HG02759 (cell line): Measurements from ENCODE around the gene ROGDI.

ENCODE experiments used
- ATAC-seq: cut with Tn5 transposase; IDR thresholded peaks from one replicate; pipeline ENCODE4 v1.9.1; 2021; ENCODE audit warnings: mild to moderate bottlenecking, moderate library complexity; ENCODE audit not compliant: unreplicated experiment

ROGDI gene

GRCh38 chr16:4801962-4802658, at the start of gene ROGDI:
ROGDI (minus strand) TSS chr16:4802633; CDS start chr16:4802571, 62 bp downstream.
- ATAC-seq, result peak; percentile 63

DNA sequence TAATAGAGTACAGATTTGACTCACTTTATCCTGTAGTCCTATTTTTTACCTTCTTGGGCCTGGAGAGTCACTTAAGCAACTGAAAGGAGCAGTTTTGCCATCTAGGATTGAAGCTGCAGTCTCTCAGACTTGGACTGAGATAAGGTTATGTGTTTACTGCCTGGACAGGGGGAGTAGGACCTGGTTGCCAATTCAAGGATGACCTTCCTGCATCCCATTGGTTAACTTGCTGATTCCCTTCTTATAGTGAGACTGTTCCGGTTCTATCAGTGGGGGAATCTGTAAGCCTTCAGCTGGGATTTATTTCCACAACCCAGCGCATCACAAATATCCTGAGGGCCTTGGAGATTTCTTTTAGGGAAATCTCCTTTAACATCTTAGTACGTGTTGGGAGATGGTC, 47.8 kb upstream of the ROGDI start:
- ATAC-seq, result no peak

DNA sequence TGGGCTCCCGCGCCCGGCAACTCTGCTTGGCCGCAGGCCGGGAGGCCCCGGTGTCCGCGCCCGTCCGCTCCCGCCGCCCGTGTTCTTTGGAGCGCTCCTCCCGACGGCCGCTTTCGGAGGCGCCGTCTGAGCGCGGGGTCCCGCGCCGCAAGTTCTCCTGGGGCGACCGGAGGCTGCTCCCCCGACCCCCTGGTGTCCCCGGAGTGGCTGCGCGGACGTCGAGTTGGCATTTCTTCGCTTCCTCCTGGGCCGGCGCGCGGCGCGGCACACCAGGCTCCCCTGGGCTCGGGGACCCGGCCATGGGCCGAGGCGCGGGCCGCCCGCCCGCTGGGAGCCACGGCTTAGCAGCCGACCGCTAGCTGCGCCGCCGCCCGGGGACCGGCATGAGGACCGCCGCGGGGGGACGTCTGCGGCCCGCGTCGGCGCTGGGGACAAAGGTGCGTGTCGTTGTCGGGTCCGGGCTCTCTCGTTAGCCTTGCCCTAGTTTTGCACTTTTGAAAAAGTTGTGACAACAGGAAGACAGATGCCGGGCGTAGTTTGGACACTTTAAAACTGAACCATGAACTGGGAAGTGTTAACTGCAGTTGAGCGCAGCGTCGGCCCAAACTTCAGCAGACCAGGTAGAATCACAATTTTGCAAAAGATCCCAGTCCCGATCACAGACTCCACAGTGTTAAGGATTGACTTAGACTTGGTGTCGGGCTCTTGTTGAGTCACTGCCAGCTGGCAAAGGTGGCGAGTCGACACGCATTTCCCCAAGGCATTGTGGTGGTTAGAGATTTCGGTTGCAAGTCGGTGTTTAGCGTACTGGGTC, 45.5 kb upstream of the ROGDI start:
- ATAC-seq, result peak; percentile 26

DNA sequence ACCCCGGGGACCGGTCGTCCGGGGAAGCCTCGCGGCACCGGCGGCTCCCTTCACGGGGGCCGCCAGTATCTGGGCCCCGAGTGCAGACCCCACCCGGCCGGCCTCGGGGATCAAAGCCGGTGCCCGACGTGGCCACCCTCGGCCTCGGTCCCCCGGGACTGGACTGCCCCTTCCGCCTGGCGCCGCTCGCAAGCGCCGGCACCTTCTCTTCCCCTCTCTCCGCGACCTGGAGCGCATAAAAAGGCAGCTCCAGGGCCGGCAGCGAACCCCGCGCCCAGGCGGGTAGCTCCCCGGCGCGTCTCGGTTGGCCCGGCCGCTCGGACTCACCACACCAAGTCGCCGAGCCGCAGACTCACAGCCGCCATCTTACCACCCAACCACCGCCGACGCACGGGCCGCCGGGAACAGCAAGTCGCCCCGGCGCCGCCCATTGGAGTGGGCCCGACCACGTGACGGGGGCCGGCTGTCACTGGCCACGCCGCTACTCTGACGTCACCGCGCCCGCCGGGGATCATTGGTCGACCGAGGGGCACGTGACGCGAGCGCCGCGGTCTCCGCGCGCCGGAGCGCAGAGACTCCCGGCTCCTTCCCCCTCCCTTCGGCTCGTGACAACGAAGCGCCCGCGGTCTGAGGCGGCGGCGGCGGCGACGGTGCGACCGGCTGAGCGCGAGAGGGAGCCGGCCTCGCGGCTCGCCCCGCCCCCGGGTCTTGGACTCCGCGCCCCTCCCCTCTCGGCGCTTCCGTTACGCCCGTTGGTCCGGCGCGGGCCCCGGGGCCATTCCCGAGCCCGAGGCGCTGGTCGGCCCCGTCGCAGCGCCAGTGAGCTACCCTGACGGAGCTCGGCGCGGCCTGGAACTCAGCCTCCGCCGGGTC, 44.7 kb upstream of the ROGDI start, which contains the start of the genes GLYR1 and UBN1:
Gene GLYR1 (minus strand): TSS at position 388 of the 873 bp plus-strand sequence. CDS start 23 bp downstream, at position 365.
Gene UBN1 (plus strand): TSS at position 581 of the 873 bp plus-strand sequence. CDS start 5,437 bp downstream, outside the sequence.
- peak; percentile 89 for ATAC-seq

- peak; percentile 19 for ATAC-seq
Measured at GRCh38 chr16:4846503-4846900, 44.1 kb upstream of the ROGDI start.

- no peak for ATAC-seq
Measured at GRCh38 chr16:4840984-4841383, 38.6 kb upstream of the ROGDI start.

GRCh38 chr16:4839942-4840341, 37.5 kb upstream of the ROGDI start:
- no peak for ATAC-seq

- ATAC-seq, result no peak
Measured at GRCh38 chr16:4837733-4838501, 35.5 kb upstream of the ROGDI start.

DNA sequence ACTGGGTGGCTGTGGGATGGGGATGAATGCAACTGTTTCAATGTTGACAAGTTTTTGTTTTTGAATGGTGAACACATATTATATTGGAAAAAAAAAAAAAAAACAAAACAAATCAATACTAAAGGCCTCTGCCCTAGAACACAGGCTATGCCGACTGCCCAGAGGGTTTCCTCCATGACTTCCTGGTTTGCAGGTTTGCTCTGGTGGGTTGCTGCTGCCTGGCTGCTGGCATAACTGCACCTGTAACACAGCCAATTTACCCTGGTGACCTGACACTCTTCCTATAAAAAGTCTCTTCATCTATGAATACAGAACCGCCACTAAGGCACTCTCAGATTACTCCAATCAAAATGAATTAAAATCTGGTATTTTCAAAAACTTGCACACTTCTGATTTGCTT, 34.3 kb upstream of the ROGDI start:
- ATAC-seq, result no peak

DNA sequence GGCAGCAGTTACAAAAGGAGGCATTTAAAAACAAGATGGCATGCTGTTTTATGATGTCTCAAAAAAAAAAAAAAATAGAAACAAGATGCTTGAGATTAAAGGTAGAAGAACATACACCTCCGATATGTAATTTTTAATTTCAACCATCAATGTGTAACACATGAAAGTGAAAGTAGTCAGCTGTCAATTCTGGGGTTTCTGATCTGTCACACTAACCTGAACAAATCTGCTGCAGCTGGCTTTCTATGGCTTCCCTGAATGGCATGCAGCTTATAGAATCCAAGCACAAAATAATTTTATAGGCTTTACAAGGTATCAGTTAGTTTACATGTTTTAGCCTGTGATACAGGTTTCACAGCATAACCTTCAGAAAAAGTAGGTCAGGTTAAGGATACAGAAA, 31.2 kb upstream of the ROGDI start:
- no peak for ATAC-seq

DNA sequence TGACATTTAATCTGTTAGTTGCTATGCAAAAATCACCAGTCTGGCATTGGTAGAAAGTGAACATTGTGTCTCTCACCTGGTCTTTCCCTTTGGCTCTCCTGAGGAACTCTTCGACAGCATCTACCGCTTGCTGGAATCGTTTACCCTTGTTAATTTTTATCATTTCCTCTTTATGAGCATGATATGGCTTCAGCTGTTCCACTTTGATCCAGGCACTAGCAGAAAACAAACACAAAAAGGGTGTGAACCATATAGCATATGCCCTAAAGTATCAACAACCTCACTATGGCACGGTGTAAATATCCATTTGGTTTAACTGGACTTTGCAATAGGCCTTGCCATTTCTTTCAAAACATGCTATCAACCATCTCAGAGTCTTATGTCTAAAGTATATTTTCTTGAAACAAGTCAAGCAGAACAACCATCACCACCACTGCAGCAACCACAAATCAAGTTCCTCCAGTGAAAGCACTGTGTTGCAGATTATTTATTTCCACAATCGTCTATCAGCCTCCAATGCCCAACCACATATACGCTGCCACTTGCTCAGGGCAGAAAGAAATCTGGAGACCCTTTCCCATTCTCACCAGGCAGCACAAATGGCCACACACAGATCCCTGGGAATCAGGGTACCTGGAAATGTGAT, 30.4 kb upstream of the ROGDI start:
- ATAC-seq, result no peak

DNA sequence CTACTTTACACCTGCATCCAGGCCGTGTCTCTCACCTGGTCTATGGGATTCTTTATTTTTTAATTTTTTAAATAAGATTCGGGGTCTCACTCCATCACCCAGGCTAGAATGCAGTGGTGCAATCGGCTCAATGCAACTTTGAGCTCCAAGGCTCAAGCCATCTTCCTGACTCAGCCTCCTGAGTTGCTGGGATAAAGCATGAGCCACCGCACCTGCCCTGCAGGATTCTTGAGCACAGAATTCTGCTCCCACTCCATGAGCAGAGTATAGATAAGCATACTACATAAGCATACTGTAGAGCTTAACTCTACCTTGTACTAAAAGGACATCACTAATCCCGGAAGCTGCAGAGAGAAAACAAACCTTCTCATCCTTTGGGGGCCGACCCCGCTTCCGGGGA, 29.2 kb upstream of the ROGDI start:
- ATAC-seq, result no peak

DNA sequence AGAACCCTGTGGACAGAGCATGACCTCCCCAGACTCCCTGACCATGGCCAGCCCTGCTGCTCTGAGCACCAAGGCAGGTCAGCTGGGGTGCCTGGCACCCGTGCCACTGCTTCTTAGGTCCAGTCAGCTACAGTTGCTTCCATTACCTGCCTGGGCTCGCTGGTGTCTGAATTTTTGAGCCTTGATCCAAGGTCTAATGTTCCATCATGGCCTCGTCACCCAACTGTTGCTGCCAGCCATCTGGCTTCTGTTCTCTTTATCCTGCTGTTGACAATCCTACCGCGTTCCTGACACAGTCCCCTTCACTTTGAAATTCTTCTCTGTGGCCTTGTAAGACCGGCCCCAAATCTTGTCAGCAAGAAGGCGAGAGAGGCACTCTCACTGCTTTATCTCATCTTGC, 28.0 kb upstream of the ROGDI start:
- no peak for ATAC-seq

- ATAC-seq, result no peak
Measured at GRCh38 chr16:4828567-4829321, 26.3 kb upstream of the ROGDI start.

GRCh38 chr16:4826980-4827379, 24.5 kb upstream of the ROGDI start:
- no peak for ATAC-seq

GRCh38 chr16:4826526-4826925, 24.1 kb upstream of the ROGDI start:
- no peak for ATAC-seq

DNA sequence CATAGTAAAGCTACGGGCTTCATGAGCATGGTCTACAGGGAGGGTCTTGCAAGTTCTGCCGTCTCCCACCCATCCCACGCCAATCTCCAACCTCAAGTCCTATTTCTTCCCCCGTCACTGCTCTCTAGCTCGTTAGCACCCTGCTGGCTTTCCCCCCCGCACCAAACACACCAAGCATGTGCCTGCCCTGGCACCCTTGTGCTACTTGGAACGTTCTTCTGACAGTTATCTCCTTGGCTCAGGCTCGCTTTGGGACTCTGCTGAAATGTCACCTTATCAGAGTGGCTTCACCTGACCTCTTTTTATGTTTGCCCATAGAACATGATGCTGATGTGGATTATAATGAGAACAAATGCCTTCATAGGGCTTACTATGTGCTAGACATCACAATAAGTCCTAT, 22.8 kb upstream of the ROGDI start:
- ATAC-seq, result no peak

DNA sequence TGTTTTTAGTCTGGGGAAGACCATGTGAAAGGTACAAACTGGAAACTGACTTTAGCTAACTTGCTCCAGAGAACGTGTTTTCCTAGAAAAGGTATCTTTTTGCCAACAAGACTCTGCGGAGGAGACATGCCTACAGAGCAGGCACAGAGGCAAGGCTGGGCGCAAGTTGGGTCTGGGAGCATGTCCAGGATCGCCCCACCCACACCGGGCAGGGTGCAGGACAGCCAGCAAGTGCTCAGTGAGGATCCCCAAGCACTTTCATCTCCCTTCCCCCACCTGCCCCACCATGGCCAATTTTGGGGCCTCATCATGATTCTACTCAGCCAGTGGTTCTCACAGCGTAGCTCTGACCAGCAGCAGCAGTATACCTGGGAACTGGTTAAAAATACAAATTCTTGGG, 18.2 kb upstream of the ROGDI start:
- no peak for ATAC-seq

GRCh38 chr16:4814542-4815173, 12.2 kb upstream of the ROGDI start:
- no peak for ATAC-seq
